Measurements from ENCODE around the gene AKAP13. TPM values are rescaled to one million over a fixed set of nuclear protein-coding genes. Genes with fewer than 3 reads are reported as not detected.

AKAP13 gene
- polyA plus RNA-seq, 1 of the 3 experiments (the other 2 are of a cell fraction) = 8.4 TPM

DNA sequence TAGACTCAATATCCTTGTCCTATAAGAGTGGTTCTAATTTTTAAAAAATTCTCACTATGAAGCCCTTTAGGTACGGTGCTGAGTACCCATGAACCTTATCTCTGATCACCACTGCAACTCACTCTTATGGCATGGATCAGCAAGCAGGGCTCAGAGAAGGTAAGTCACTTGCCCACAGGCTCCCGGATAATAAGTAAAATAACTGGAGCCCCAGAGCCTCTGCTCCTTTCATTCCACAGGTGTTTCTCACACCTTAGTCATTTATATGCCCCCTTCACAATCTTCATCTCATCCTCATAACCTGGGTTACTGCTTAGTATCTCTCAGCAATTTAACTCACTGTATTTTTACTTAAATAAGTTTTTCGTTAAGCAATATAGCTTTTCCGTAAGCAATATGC lies 28.4 kb upstream of the AKAP13 start:
- TF ChIP-seq TEAD4 (IDR thresholded peaks at IDR 0.05; ENCODE audit: borderline replicate concordance, insufficient read depth) (no peak), FOXM1 (IDR thresholded peaks at IDR 0.05; ENCODE audit: low read depth) (no peak)
- H3K4me1 ChIP-seq (ENCODE audit: control insufficient read depth in 1 of 2, insufficient read depth in 2 of 2, low read depth in 1 of 2, low read length in 1 of 2) = peaks cover 2 to 8% of the 10 kb centered on the region in 2 experiments; a peak in 2 of 4 replicates
- ChIA-PET CTCF (no interaction called here), POLR2A (no interaction called here)
- H3K4me2 ChIP-seq = no peak overlapping the region
- H4K20me1 ChIP-seq (ENCODE audit: insufficient read depth) = no peaks in the 10 kb centered on the region
- H3K27me3 ChIP-seq (ENCODE audit: insufficient read depth) = no peaks in the 10 kb centered on the region
- no peak for DNase-seq
- H3K9me2 ChIP-seq = no peaks in the 10 kb centered on the region
- WGBS (ENCODE audit: low lambda C conversion rate) = 82% methylated on average over 4 of the region's 4 CpGs
- H3K36me3 ChIP-seq (replicated peaks in 1 of 2; ENCODE audit: control insufficient read depth in 1 of 2, insufficient read depth in 2 of 2, low read length in 1 of 2) = no peaks in the 10 kb centered on the region
- no peak overlapping the region for H3K27ac ChIP-seq (ENCODE audit: low read depth in 2 of 2, low read length in 1 of 2)
- no peaks in the 10 kb centered on the region for H3K9me3 ChIP-seq
- no peak overlapping the region for H3K9ac ChIP-seq
- H2AFZ ChIP-seq (ENCODE audit: low read depth) = no peak overlapping the region
- H3K4me3 ChIP-seq (ENCODE audit: low read depth in 2 of 2, low read length in 1 of 2) = no peak overlapping the region
- H3K79me2 ChIP-seq (ENCODE audit: insufficient read depth) = no peaks in the 10 kb centered on the region
- peaks cover 3% of the 10 kb centered on the region for H3F3A ChIP-seq (replicated peaks; ENCODE audit: insufficient read depth)

DNA sequence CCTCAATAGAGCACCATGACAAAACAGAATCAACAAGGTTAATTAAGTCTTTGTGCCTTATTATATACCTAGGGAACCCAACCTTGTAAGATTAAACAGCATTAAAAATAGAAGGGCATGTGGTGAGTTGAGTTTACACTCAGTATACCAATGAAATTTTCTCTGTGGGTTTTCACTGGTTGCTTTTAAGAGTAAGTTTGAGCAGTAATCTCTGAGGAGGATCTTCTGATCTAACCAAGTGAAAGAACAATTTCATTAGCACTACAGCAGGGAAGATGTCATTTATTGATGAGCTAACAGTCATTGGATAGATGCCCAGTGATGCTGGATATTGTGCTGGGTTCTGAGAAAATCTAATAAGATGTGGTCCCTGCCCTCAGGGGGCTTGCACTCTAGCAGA lies 26.9 kb upstream of the AKAP13 start:
- CTCF ChIA-PET = interaction anchor here (1.2 kb wide), 1 partner anchor 57 kb away, joined by 3 read pairs; no protein-coding TSS in a partner anchor
- TF ChIP-seq POLR2AphosphoS5 (IDR thresholded peaks at IDR 0.05; ENCODE audit: low read depth, low read length) (no peak), GABPA (IDR thresholded peaks at IDR 0.05; ENCODE audit: low read depth) (no peak), RAD21 (IDR thresholded peaks at IDR 0.05; ENCODE audit: low read length) (no peak), TEAD4 (IDR thresholded peaks at IDR 0.05; ENCODE audit: borderline replicate concordance, insufficient read depth) (no peak), ELF1 (IDR thresholded peaks at IDR 0.05) (no peak), RCOR1 (IDR thresholded peaks at IDR 0.05; ENCODE audit: low read length) (no peak), TAF1 (IDR thresholded peaks at IDR 0.05; ENCODE audit: borderline replicate concordance, low read depth, low read length) (no peak), SMC3 (IDR thresholded peaks at IDR 0.05; ENCODE audit: low read depth, low read length) (no peak), MXI1 (IDR thresholded peaks at IDR 0.05; ENCODE audit: low read depth, low read length) (no peak)
- TF ChIP-seq, protein P1, sequence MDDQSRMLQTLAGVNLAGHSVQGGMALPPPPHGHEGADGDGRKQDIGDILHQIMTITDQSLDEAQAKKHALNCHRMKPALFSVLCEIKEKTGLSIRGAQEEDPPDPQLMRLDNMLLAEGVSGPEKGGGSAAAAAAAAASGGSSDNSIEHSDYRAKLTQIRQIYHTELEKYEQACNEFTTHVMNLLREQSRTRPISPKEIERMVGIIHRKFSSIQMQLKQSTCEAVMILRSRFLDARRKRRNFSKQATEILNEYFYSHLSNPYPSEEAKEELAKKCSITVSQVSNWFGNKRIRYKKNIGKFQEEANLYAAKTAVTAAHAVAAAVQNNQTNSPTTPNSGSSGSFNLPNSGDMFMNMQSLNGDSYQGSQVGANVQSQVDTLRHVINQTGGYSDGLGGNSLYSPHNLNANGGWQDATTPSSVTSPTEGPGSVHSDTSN (IDR thresholded peaks at IDR 0.05) = no peak
- TF ChIP-seq, protein P2, sequence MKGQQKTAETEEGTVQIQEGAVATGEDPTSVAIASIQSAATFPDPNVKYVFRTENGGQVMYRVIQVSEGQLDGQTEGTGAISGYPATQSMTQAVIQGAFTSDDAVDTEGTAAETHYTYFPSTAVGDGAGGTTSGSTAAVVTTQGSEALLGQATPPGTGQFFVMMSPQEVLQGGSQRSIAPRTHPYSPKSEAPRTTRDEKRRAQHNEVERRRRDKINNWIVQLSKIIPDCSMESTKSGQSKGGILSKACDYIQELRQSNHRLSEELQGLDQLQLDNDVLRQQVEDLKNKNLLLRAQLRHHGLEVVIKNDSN (IDR thresholded peaks at IDR 0.05; ENCODE audit: borderline replicate concordance, low read depth) = no peak
- TF ChIP-seq, protein P3, sequence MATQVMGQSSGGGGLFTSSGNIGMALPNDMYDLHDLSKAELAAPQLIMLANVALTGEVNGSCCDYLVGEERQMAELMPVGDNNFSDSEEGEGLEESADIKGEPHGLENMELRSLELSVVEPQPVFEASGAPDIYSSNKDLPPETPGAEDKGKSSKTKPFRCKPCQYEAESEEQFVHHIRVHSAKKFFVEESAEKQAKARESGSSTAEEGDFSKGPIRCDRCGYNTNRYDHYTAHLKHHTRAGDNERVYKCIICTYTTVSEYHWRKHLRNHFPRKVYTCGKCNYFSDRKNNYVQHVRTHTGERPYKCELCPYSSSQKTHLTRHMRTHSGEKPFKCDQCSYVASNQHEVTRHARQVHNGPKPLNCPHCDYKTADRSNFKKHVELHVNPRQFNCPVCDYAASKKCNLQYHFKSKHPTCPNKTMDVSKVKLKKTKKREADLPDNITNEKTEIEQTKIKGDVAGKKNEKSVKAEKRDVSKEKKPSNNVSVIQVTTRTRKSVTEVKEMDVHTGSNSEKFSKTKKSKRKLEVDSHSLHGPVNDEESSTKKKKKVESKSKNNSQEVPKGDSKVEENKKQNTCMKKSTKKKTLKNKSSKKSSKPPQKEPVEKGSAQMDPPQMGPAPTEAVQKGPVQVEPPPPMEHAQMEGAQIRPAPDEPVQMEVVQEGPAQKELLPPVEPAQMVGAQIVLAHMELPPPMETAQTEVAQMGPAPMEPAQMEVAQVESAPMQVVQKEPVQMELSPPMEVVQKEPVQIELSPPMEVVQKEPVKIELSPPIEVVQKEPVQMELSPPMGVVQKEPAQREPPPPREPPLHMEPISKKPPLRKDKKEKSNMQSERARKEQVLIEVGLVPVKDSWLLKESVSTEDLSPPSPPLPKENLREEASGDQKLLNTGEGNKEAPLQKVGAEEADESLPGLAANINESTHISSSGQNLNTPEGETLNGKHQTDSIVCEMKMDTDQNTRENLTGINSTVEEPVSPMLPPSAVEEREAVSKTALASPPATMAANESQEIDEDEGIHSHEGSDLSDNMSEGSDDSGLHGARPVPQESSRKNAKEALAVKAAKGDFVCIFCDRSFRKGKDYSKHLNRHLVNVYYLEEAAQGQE (IDR thresholded peaks at IDR 0.05; ENCODE audit: low read depth, low read length) = no peak
- TF ChIP-seq, protein P4, sequence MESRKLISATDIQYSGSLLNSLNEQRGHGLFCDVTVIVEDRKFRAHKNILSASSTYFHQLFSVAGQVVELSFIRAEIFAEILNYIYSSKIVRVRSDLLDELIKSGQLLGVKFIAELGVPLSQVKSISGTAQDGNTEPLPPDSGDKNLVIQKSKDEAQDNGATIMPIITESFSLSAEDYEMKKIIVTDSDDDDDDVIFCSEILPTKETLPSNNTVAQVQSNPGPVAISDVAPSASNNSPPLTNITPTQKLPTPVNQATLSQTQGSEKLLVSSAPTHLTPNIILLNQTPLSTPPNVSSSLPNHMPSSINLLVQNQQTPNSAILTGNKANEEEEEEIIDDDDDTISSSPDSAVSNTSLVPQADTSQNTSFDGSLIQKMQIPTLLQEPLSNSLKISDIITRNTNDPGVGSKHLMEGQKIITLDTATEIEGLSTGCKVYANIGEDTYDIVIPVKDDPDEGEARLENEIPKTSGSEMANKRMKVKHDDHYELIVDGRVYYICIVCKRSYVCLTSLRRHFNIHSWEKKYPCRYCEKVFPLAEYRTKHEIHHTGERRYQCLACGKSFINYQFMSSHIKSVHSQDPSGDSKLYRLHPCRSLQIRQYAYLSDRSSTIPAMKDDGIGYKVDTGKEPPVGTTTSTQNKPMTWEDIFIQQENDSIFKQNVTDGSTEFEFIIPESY (IDR thresholded peaks at IDR 0.05; ENCODE audit: borderline replicate concordance, low read depth) = no peak
- TF ChIP-seq, protein P5, sequence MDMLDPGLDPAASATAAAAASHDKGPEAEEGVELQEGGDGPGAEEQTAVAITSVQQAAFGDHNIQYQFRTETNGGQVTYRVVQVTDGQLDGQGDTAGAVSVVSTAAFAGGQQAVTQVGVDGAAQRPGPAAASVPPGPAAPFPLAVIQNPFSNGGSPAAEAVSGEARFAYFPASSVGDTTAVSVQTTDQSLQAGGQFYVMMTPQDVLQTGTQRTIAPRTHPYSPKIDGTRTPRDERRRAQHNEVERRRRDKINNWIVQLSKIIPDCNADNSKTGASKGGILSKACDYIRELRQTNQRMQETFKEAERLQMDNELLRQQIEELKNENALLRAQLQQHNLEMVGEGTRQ (IDR thresholded peaks at IDR 0.05; ENCODE audit: borderline replicate concordance, low read depth, low read length) = no peak
- POLR2A ChIA-PET = no interaction called here

More for the DNA sequence above, 26.9 kb upstream of the AKAP13 start:
- no peak overlapping the region for H2AFZ ChIP-seq (ENCODE audit: low read depth)
- H3K79me2 ChIP-seq (ENCODE audit: insufficient read depth) = no peaks in the 10 kb centered on the region
- DNase-seq = no peak
- no peak overlapping the region for H3K4me2 ChIP-seq
- peaks cover 4% of the 10 kb centered on the region for H4K20me1 ChIP-seq (ENCODE audit: insufficient read depth)
- H3K4me3 ChIP-seq (ENCODE audit: low read depth in 2 of 2, low read length in 1 of 2) = no peak overlapping the region
- no peaks in the 10 kb centered on the region for H3K27me3 ChIP-seq (ENCODE audit: insufficient read depth)
- H3K4me1 ChIP-seq (ENCODE audit: control insufficient read depth in 1 of 2, insufficient read depth in 2 of 2, low read depth in 1 of 2, low read length in 1 of 2) = peaks cover 2 to 19% of the 10 kb centered on the region in 2 experiments; a peak in 2 of 4 replicates
- no peaks in the 10 kb centered on the region for H3K9me3 ChIP-seq
- no peak overlapping the region for H3K9ac ChIP-seq
- H3F3A ChIP-seq (replicated peaks; ENCODE audit: insufficient read depth) = peaks cover 16% of the 10 kb centered on the region
- no peaks in the 10 kb centered on the region for H3K9me2 ChIP-seq
- no peak overlapping the region for H3K27ac ChIP-seq (ENCODE audit: low read depth in 2 of 2, low read length in 1 of 2)
- H3K36me3 ChIP-seq (replicated peaks in 1 of 2; ENCODE audit: control insufficient read depth in 1 of 2, insufficient read depth in 2 of 2, low read length in 1 of 2) = no peaks in the 10 kb centered on the region

All from SK-N-SH (cell line).